Measurements from ENCODE around the gene OR6N2. TPM values are rescaled to one million over a fixed set of nuclear protein-coding genes. Genes with fewer than 3 reads are reported as not detected.
A peak's percentile ranks its signal among the peaks of the same experiment; 100 is the strongest.

OR6N2 gene
- total RNA-seq, 1 donor = not detected

- Histone ChIP-seq H3K27ac (ENCODE audit: low read depth, low read length) (no peak overlapping the region), H3K4me3 (ENCODE audit: insufficient read depth, low read length) (no peak overlapping the region), H4K20me1 (ENCODE audit: insufficient read depth, low read length) (no peaks in the 10 kb centered on the region), H3K27me3 (ENCODE audit: insufficient read depth, low read length) (no peaks in the 10 kb centered on the region), H2AFZ (ENCODE audit: low read length) (no peak overlapping the region), H3K36me3 (ENCODE audit: insufficient read depth, low read length) (no peaks in the 10 kb centered on the region), H3K9me3 (ENCODE audit: low read depth, low read length) (no peaks in the 10 kb centered on the region), H3K4me2 (ENCODE audit: insufficient read depth, low read length) (no peak overlapping the region), H3K4me1 (ENCODE audit: insufficient read depth, low read length) (no peaks in the 10 kb centered on the region), H3K79me2 (ENCODE audit: insufficient read depth, low read length) (no peaks in the 10 kb centered on the region)
- TF ChIP-seq CTCF (IDR thresholded peaks at IDR 0.05; ENCODE audit: extremely low read depth, low read depth, low read length) = no peak
- DNase-seq (ENCODE audit: insufficient read length, low spot score, missing footprints) = no peak
These were observed 32.2 kb upstream of the OR6N2 start for GRCh38 chr1:158813164-158813563.

GRCh38 chr1:158812336-158812735 lies 31.3 kb upstream of the OR6N2 start:
- no peaks in the 10 kb centered on the region for H3K4me1 ChIP-seq (ENCODE audit: insufficient read depth, low read length)
- no peak overlapping the region for H3K4me3 ChIP-seq (ENCODE audit: insufficient read depth, low read length)
- H3K27me3 ChIP-seq (ENCODE audit: insufficient read depth, low read length) = no peaks in the 10 kb centered on the region
- no peak overlapping the region for H2AFZ ChIP-seq (ENCODE audit: low read length)
- H3K79me2 ChIP-seq (ENCODE audit: insufficient read depth, low read length) = no peaks in the 10 kb centered on the region
- DNase-seq (ENCODE audit: insufficient read length, low spot score, missing footprints) = no peak
- no peak for TF ChIP-seq CTCF (IDR thresholded peaks at IDR 0.05; ENCODE audit: extremely low read depth, low read depth, low read length)
- H3K9me3 ChIP-seq (ENCODE audit: low read depth, low read length) = no peaks in the 10 kb centered on the region
- H4K20me1 ChIP-seq (ENCODE audit: insufficient read depth, low read length) = no peaks in the 10 kb centered on the region
- H3K36me3 ChIP-seq (ENCODE audit: insufficient read depth, low read length) = no peaks in the 10 kb centered on the region
- no peak overlapping the region for H3K4me2 ChIP-seq (ENCODE audit: insufficient read depth, low read length)
- H3K27ac ChIP-seq (ENCODE audit: low read depth, low read length) = no peak overlapping the region

- Histone ChIP-seq H3K4me2 (ENCODE audit: insufficient read depth, low read length) (no peak overlapping the region), H3K36me3 (ENCODE audit: insufficient read depth, low read length) (no peaks in the 10 kb centered on the region), H3K4me1 (ENCODE audit: insufficient read depth, low read length) (no peaks in the 10 kb centered on the region), H3K27ac (ENCODE audit: low read depth, low read length) (no peak overlapping the region), H3K27me3 (ENCODE audit: insufficient read depth, low read length) (no peaks in the 10 kb centered on the region), H3K4me3 (ENCODE audit: insufficient read depth, low read length) (no peak overlapping the region), H3K9me3 (ENCODE audit: low read depth, low read length) (no peaks in the 10 kb centered on the region), H3K79me2 (ENCODE audit: insufficient read depth, low read length) (no peaks in the 10 kb centered on the region), H2AFZ (ENCODE audit: low read length) (no peak overlapping the region), H4K20me1 (ENCODE audit: insufficient read depth, low read length) (no peaks in the 10 kb centered on the region)
- TF ChIP-seq CTCF (IDR thresholded peaks at IDR 0.05; ENCODE audit: extremely low read depth, low read depth, low read length) = no peak
- DNase-seq (ENCODE audit: insufficient read length, low spot score, missing footprints) = peak; percentile 34
These were observed 29.3 kb upstream of the OR6N2 start for GRCh38 chr1:158810311-158810710.

GRCh38 chr1:158809862-158810261 lies 28.9 kb upstream of the OR6N2 start:
- Histone ChIP-seq H3K4me1 (ENCODE audit: insufficient read depth, low read length) (no peaks in the 10 kb centered on the region), H4K20me1 (ENCODE audit: insufficient read depth, low read length) (no peaks in the 10 kb centered on the region), H3K27me3 (ENCODE audit: insufficient read depth, low read length) (no peaks in the 10 kb centered on the region), H3K9me3 (ENCODE audit: low read depth, low read length) (no peaks in the 10 kb centered on the region), H3K27ac (ENCODE audit: low read depth, low read length) (no peak overlapping the region), H3K4me2 (ENCODE audit: insufficient read depth, low read length) (no peak overlapping the region), H3K79me2 (ENCODE audit: insufficient read depth, low read length) (no peaks in the 10 kb centered on the region), H3K4me3 (ENCODE audit: insufficient read depth, low read length) (no peak overlapping the region), H2AFZ (ENCODE audit: low read length) (no peak overlapping the region), H3K36me3 (ENCODE audit: insufficient read depth, low read length) (no peaks in the 10 kb centered on the region)
- DNase-seq (ENCODE audit: insufficient read length, low spot score, missing footprints) = no peak
- no peak for TF ChIP-seq CTCF (IDR thresholded peaks at IDR 0.05; ENCODE audit: extremely low read depth, low read depth, low read length)

All from osteoblast (primary cell).